Ovary (tissue), 3 donors: ENCODE data around the gene NTNG2.

Experiments
- CTCF ChIP-seq, 3 donors: fragments of 450-650 bp in 2 of 3; fragments of 200-600 bp in 1 of 3; IDR thresholded peaks; one replicate each; pipeline versions ENCODE4 v1.5.1 to v1.8.0; 2016 to 2022; ENCODE audit warnings: antibody characterized with exemption in 3 of 3, mild to moderate bottlenecking in 1 of 3
- EP300 ChIP-seq: sonication (generic); formaldehyde crosslinking; IDR thresholded peaks from one replicate; pipeline ENCODE4 v1.6.1; 2017; ENCODE audit warnings: antibody characterized with exemption
- donor health status: DM: no; HTN: no; CAD: no.

GRCh38 chr9:132136151-132136780 is 25.6 kb upstream of the NTNG2 start:
- no peak for TF ChIP-seq CTCF (IDR thresholded peaks at IDR 0.05)
- TF ChIP-seq EP300, result no peak
